CD4-positive, alpha-beta T cell treated with Interleukin-15 for 4 hours (primary cell): Measurements from ENCODE around the gene ARID1A.

Source experiments
- DNase-seq: peaks from one replicate; pipeline ENCODE4 v3.0.0-alpha.2; 2020; ENCODE audit warnings: low spot score

The ARID1A gene

GRCh38 chr1:26728645-26729044, 32.8 kb downstream of the ARID1A start:
- DNase-seq = no peak

GRCh38 chr1:26729633-26730032, 33.8 kb downstream of the ARID1A start:
- no peak for DNase-seq

- no peak for DNase-seq
Observed at GRCh38 chr1:26730695-26731094, 34.9 kb downstream of the ARID1A start.

GRCh38 chr1:26731233-26731902, 35.6 kb downstream of the ARID1A start:
- DNase-seq = no peak

GRCh38 chr1:26733392-26733791, 37.6 kb downstream of the ARID1A start:
- DNase-seq = no peak

GRCh38 chr1:26733982-26734381, 38.2 kb downstream of the ARID1A start:
- peak; percentile 40 for DNase-seq

- no peak for DNase-seq
Observed at GRCh38 chr1:26734501-26735058, 38.8 kb downstream of the ARID1A start.

GRCh38 chr1:26739329-26739914, 43.6 kb downstream of the ARID1A start:
- peak; percentile 67 for DNase-seq

- DNase-seq = no peak
Observed at GRCh38 chr1:26740023-26740634, 44.3 kb downstream of the ARID1A start.

- no peak for DNase-seq
Observed at GRCh38 chr1:26740952-26741351, 45.1 kb downstream of the ARID1A start.

- DNase-seq = no peak
Observed at GRCh38 chr1:26743426-26744059, 47.7 kb downstream of the ARID1A start.

GRCh38 chr1:26744075-26744959, 48.5 kb downstream of the ARID1A start:
- peak; percentile 92 for DNase-seq

GRCh38 chr1:26745191-26745590, 49.4 kb downstream of the ARID1A start:
- DNase-seq = no peak

- no peak for DNase-seq
Observed at GRCh38 chr1:26747048-26747447, 51.2 kb downstream of the ARID1A start.

GRCh38 chr1:26748351-26748750, 52.5 kb downstream of the ARID1A start:
- no peak for DNase-seq

- no peak for DNase-seq
Observed at GRCh38 chr1:26749458-26749857, 53.6 kb downstream of the ARID1A start.

GRCh38 chr1:26750428-26750827, 54.6 kb downstream of the ARID1A start:
- DNase-seq = no peak

- no peak for DNase-seq
Observed at GRCh38 chr1:26752519-26752918, 56.7 kb downstream of the ARID1A start.

- DNase-seq = no peak
Observed at GRCh38 chr1:26754086-26754874, 58.5 kb downstream of the ARID1A start.

- no peak for DNase-seq
Observed at GRCh38 chr1:26758358-26758757, 62.5 kb downstream of the ARID1A start.

- no peak for DNase-seq
Observed at GRCh38 chr1:26759531-26759930, 63.7 kb downstream of the ARID1A start.
